ENCODE results near the gene SETD6.

The SETD6 gene

DNA sequence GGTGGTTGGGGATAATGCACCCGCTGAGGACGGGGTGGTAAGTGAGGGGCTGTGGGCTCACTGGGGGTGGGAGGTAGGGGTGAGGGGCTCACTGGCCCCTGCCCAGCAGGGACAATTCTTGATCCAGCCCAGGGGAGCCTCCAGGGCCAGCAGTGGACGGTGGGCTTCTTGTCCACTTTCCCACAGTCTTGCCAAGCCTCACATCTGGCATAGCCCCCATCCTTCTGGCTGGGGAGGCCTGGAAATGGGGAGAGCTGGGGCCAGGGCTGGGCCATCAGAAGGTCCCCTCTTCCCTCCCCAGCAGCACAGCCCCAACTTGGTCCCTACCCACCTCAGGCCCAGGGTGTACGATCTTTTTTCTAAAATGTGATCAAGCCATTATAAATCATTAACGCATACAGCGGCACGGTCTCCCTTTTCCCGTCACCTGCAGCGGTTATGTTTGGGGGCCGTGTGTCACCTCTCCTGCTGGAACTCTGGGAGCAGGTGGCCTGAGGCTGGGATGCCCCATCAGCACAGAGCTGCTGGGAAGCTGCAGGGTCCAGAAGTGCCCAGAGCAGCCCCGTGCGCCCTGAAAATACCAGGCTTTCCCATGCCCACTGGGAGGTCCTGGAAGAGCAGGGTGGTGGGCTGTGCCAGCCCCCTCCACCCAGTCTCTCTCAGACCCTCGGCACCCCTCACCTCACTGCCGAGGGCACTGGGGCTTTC lies 7.2 kb upstream of the SETD6 start:
- no peak for DNase-seq (ENCODE audit: low read depth in 2 of 2)

DNA sequence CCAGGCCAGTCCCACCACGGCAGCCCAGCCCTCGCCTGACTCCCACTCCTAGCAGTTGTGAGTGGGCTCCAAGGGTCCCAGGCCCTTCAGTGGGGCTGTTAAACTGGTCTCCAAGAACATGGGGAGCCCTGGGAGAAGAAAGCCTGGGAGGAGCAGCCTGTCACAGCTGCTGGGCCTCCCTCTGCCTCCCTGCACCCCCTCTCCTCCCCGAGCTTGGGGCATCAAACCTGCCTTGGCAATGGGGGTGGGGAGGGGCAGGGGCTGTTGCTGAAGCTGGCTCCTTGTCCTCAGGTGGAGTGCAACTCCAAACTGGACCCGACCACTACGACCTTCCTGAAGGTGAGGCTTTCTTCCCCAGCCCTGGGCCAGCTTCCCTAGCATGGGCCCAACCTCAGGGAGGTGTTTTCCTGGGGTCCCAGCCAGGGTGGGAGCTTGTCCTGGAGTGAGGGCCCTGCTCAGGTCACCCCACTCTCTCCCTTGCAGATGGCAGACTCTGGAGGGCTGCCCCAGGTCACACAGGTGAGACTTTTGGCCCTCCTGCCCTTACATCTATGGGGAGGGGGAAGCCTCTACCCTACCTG lies 6.6 kb upstream of the SETD6 start:
- no peak for DNase-seq (ENCODE audit: low read depth in 2 of 2)

DNA sequence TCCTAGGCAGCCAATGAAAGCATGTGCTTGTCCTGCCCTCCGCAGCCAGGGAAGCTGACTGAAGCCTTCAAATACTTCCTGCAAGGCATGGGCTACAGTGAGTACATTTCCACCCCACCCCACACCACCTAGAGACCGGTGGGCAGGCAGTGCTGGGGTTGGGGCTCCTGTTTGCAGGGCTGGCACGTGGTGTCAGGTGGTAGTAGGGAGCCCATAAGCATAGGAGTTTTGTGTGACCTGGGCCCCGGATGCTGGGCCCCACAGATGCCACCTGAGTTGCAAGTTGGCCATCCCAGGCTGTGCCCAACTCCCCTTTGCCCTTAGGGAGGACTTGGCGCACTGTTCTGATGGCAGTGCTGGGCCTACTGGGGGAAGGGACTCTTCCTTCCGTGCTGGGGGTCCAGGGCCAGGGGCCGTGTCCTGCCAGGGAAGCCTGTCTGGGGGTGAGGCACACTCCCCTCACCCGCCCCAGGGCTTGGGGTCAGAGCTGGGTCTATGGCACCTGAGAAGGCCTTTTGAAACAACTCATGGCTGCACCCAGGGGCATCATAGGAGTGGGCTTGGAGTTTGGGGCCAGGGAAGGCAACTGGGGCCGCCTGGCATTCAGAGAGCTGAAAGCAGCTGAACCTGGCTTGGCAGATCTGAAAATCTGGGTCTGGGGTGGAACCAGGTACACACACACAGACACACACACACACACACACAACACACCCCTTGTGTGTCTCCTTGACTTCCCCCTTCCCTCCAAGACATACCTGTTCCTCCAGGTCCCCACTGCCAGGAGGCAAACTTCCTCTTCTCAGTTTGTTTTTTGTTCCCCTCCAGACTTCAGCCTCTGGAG lies 5.8 kb upstream of the SETD6 start:
- no peak for DNase-seq (ENCODE audit: low read depth in 2 of 2)

DNA sequence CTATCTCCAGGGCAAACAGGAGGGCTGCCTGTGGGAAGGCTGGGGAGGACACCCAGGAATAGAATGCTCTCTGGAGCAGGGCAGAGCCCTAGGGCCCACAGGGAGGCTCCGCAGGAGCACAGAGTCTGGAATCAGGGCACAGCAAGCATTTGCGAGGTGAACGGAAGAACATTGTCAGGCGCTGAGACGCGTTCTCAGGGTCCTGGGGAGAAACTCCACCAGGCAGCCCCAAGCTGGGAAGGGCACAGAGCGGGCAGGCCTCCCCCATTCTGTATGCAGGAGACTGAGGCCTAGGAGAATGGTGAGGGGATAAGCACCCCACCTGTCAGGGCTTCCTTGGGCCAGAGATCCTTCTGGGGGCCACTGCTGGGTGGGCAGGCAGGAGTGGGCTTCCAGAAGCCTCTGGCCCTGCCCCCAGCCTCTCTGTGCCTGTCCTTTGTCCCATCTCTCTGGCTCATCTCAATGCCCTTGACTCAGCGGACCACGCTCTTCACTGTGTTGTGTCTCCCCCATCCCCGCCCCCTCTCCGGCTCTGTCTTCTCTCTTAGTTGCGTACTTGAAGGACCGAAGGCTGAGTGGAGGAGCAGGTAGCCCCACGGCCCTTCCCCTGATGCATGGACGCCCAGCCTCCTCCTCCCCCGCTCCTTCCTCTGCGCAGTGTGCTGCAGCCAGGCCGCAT lies 5.1 kb upstream of the SETD6 start:
- no peak for DNase-seq (ENCODE audit: low read depth in 2 of 2)

DNA sequence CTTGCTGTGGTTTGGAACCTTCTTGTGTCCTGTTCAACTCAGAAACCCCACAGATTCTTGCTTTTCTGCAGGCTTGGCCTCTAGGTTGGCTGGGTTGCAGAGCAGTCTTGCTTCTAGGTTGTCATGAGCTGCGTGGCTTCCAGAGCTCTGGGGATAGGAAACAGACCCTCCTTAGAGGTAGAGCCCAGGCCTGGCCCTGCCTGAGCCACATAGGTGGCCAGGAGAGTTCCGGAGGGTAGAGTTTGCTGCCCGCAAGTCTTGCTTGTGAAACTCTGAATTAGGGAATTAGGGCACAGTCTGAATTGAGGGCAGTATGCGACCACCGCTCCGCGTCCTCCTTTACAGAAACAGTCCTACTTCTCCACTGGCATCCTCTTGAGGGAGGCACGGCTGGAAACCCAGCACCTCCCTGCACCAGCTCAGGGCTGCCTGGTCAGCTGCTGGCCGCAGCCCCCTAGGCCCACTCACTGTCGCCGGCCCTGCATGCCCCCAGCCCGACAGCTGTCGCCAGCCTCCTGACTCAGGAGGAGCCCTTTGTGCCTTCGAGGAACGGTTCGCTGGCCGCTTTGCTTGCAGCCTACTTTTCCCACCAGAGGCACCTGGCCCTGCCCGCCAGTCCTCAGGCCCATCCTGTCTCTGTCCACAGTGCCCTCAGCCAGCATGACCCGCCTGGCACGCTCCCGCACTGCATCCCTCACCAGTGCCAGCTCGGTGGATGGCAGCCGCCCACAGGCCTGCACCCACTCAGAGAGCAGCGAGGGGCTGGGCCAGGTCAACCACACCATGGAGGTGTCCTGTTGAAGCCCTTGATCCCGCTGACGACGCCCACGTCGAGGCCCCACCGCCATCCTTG lies 4.3 kb upstream of the SETD6 start:
- no peak for DNase-seq (ENCODE audit: low read depth in 2 of 2)

DNA sequence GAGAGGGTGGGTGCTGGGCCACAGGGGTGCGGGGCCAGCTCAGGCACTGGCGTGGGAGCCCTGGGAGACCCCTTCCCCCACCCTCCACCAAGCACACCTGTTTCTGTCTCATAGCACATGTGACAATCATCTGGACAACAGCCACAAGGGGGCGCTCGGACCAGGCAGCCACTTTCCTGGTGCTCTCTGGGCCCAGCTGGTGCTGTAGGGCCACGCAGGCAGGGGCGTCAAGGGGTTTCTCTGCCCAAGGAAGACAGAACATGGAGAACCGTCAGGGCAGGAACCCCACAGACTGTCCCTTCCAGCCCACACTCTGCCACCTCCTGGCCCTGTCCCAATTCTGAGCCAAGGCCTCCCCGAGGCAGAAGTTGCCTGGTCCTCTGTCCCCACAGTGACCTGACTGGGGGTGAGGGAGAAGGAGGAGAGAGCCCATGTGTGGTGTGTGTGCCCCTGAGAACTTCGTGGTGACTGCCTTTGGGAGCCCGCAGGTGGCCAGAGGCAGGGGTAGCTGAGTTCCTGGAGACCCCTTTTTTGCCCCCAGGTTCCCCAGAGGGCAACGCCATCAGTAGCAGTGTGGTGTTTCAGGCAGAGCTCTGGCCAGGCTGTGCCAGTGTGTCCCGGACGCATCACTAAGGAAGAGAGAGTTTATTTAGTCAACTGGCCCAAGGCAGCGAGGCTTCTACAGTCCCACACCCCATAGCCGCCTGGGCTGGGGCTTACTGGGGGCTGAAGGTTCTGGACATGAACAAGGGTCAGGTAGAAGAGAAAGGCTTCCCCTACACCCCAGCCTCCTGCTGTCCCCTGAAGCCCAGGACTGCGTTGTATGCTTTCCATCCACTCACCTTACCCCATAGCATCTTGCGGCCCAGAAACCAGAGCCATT lies 3.1 kb upstream of the SETD6 start:
- DNase-seq (ENCODE audit: low read depth in 2 of 2): peak; percentile 68 to 72

DNA sequence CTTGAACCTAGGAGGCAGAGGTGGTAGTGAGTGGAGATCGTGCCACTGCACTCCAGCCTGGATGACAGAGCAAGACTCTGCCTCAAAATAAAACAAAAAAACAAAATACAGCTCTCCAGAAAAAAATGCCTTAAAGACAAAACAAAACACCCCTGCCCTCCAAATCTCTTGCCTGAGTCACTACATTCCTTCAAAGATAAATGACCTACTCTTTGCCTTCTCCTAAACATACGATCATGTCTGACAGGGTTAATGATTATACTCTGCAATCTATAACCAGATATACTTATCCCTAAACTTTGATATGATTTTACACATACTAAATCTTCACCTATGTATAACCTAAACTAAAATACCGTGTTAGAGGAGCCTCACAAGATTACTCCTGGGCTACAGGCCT lies 1.4 kb upstream of the SETD6 start:
- no peak for DNase-seq (ENCODE audit: low read depth in 2 of 2)

DNA sequence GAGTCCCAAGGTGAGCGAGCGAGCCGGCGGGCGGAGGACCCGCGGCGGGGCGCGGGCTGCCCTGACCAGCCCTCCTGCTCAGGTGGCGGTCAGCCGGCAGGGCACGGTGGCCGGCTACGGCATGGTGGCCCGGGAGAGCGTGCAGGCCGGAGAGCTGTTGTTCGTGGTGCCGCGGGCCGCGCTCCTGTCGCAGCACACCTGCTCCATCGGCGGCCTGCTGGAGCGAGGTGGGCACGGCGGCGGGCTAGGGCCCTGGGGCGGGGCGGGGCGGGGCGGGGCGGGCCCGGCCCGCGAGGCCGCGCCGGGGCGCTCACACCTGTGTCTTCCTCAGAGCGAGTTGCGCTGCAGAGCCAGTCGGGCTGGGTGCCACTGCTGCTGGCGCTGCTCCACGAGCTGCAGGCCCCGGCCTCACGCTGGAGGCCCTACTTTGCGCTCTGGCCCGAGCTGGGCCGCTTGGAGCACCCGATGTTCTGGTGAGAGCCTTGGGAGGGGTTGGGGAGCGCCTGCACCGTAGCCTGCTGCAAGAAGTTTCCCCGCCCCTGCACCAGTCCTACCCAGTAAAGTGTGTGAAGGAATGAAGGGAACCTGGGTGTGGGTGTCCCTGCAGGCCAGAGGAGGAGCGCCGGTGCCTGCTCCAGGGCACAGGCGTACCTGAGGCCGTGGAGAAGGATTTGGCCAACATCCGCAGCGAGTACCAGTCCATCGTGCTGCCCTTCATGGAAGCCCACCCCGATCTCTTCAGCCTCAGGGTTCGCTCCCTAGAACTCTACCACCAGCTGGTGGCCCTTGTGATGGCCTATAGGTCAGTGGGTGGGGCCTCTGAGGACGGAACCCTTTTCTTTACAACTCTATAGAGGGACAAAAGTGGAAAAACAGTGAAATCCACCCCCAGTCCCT lies 802 bp downstream of the SETD6 start:
- no peak for DNase-seq (ENCODE audit: low read depth in 2 of 2)

DNA sequence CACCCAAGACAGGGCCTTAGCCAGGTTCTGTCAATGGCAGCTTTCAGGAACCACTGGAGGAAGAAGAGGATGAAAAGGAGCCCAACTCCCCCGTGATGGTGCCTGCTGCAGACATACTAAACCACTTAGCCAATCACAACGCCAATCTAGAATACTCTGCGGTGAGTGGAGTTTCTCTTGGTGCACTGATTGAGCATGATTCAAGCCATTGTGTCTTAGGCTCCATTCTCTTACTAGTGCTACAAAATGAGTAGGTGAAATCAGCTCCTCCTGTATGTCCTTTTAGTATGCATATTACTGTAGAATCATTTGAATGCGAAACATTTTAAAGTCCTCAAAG lies 1.4 kb downstream of the SETD6 start:
- DNase-seq (ENCODE audit: low read depth in 2 of 2): no peak

DNA sequence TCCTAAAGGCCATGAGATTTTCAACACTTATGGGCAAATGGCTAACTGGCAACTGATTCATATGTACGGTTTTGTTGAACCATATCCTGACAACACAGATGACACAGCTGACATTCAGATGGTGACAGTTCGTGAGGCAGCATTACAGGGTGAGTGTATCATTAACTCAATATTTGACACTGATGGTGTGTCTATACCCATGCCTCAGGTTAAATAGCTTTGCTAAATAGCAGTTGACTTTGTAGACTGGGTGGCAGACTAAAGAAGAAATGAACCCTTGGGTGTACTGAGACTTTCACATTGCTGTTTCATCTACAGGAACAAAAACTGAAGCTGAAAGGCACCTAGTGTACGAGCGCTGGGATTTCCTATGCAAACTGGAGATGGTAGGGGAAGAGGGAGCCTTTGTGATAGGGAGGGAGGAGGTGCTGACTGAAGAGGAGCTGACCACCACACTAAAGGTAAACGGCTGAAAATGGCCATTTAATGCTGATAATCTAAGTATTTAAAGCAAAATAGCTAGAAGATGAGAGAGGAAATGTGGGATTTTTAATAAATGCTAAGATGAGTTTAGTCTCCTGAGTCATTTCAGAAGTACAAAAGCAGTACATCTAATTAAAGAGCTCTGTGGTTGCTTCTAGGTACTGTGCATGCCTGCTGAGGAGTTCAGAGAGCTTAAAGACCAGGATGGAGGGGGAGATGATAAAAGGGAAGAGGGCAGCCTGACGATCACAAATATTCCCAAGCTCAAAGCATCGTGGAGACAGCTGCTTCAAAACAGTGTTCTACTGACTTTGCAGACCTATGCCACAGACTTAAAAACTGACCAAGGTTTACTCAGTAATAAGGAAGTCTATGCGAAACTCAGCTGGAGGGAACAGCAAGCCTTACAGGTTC lies 3.0 kb downstream of the SETD6 start:
- no peak for DNase-seq (ENCODE audit: low read depth in 2 of 2)

DNA sequence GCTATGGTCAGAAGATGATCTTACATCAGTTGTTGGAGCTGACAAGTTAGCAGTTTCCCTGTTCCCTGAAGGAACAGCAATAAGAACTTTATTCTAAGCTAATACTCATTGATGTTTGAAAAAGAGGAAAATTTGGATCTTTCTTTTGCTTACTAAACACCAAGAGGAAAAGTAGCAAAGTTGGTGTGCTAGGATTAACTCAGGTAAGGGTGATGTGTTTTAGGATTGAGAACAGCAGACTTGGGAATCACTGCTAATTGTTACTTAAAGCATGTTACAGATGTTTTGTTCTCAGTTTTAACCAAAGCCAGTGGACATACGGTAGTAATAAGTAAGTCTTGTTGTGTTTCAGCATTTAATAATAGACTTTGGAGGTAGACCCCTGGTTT lies 3.7 kb downstream of the SETD6 start:
- DNase-seq (ENCODE audit: low read depth in 2 of 2): no peak

DNA sequence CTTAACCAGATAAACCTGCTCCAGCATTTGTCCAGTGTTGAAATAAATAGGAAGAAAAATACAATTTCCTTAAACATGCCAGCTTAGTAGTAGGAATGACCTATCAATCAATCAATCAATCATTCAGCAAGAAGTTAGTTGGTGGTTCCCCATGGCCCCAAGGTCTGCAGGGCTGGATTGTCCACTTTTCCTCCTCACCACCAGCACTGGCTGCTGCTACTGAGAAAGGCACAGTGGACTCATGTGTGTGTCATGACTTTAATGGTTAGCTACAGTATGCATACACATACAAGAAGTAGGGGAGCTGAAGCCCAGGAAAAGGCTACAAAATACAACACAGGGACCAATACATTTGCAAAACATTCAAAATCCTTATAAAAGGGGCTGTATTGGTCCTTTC lies 4.4 kb downstream of the SETD6 start:
- no peak for DNase-seq (ENCODE audit: low read depth in 2 of 2)

DNA sequence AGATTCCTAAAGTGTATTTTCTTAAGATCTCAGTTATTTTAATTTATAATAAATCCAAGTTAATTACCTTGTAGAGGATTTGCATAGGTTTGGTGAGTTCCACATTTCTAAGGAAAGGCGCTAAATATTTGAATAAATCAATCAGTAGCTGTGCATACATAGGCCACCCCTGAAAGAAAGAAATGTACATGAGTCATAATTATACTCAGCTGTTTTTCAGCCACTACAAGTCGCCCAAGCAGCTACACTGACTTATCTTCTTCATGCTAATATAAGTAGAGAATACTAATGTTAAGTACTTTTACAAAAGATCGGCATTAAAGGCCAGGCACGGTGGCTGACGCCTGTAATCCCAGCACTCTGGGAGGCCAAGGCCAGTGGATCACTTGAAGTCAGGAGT lies 14.9 kb downstream of the SETD6 start:
- no peak for DNase-seq (ENCODE audit: low read depth in 2 of 2)

DNA sequence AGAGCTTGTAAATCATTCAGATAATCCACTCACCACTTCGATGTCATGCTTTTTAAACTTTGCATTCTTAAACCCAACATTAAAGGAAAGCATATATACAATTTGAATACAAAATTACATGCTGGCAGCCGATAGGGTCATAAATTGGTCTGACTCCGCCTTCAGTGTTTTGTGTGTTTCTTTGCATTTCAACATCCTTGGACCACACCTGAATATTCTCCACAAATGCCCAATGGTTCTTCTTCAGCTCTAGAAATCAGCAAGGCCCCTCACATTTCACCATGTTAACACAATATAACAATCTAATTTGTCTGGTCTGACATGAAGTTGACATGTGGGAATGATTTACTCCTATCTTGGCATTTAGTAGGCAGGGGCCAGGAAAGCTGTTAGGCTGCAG lies 17.1 kb downstream of the SETD6 start:
- DNase-seq (ENCODE audit: low read depth in 2 of 2): no peak

DNA sequence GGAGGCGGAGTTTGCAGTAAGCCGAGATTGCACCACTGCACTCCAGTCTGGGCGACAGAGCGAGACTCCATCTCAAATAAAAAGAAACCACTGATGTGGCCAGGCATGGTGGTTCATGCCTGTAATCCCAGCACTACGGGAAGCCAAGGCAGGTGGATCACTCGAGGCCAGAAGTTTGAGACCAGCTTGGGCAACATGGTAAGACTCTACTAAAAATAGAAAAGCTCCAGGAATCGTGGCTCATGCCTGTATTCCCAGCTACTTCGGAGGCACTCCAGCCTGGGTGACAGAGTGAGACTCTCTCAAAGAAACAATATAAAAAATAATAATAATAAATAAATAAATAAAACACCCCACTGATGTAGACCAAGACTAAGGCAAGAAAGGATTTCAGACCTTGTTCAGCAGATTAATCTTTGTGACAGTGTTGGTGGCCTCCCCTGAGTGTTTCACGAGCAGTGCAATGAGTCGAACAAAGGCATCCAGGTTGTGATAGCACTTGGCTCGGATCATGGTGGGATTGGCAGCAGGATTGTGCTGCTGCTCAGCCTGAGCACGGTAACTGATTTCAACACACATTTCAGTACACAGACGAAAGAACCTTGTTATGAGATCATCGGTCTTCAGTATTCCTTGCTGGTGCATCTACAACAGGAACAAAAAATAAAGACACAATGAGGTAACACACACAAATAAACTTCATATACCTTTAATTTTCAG lies 18.6 kb downstream of the SETD6 start:
- no peak for DNase-seq (ENCODE audit: low read depth in 2 of 2)

DNA sequence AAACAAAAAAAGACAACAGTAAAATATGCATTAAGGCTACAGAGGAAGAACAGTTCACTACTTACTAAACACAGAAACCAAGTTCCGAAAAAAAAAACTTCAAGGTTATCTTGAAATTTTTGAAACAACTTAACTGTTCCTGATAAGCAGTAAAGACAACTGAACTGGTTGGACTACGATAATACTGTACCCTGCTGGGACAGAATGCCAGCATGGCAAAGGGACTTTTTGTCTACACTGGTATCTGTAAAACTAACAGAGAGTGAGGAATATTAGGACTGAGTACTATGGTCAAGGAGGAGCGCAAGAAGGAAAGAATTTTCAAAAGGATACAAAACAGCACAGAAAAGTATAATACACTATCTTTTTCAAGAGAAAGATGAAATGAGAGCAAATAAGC lies 19.8 kb downstream of the SETD6 start:
- no peak for DNase-seq (ENCODE audit: low read depth in 2 of 2)

DNA sequence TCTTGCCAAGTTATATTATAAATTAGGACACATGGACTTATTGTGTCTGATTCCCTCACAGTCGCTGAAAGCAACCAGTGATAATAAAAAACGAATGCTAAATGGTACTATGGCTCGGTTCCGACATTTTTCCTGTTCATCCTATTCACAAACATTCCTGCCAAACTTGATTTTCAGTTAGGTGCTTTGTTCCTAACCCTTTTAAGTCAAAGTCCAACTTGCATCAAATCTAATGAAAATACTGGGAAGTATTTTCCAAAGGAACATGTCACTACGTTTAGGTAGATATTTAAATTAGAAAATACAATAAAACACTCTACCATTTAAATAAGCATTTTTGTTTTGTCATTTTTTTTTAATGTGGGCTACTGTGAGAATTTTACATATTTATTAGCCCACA lies 21.0 kb downstream of the SETD6 start:
- DNase-seq (ENCODE audit: low read depth in 2 of 2): no peak
